H9 (cell line): Measurements from ENCODE around the gene MLKL. TPM values are rescaled to one million over a fixed set of nuclear protein-coding genes. Genes with fewer than 3 reads are reported as not detected.
A peak's percentile ranks its signal among the peaks of the same experiment; 100 is the strongest.

Source experiments
- DNase-seq: peaks from one replicate; pipeline ENCODE4 v3.0.0-alpha.2; 2017
- H2AFZ ChIP-seq: one replicate; pipeline ENCODE4 v1.6.1; 2013; ENCODE audit warnings: mild to moderate bottlenecking, low read length, control low read depth, moderate library complexity
- H2AK5ac ChIP-seq: 2 replicates; pipeline ENCODE4 v1.6.1; 2013; ENCODE audit warnings: low read length, control low read depth, mixed read lengths; ENCODE audit not compliant: insufficient read length
- H2BK120ac ChIP-seq: one replicate; pipeline ENCODE4 v1.6.1; 2013; ENCODE audit warnings: low read depth, mild to moderate bottlenecking, low read length, control low read depth, inconsistent platforms; ENCODE audit not compliant: poor library complexity, severe bottlenecking
- H2BK12ac ChIP-seq: 2 replicates; pipeline ENCODE4 v1.6.1; 2013; ENCODE audit warnings: low read length, control low read depth, mixed read lengths, low read depth; ENCODE audit not compliant: insufficient read length
- H2BK15ac ChIP-seq: 2 replicates; pipeline ENCODE4 v1.6.1; 2013; ENCODE audit warnings: low read depth, low read length, control low read depth
- H2BK20ac ChIP-seq: one replicate; pipeline ENCODE4 v1.6.1; 2013; ENCODE audit warnings: low read depth, mild to moderate bottlenecking, low read length, control low read depth, inconsistent platforms; ENCODE audit not compliant: poor library complexity, severe bottlenecking
- H2BK5ac ChIP-seq: 2 replicates; pipeline ENCODE4 v1.6.1; 2013; ENCODE audit warnings: low read length, control low read depth, mixed read lengths; ENCODE audit not compliant: insufficient read length
- H3K14ac ChIP-seq: 2 replicates; pipeline ENCODE4 v1.6.1; 2013; ENCODE audit warnings: low read length, control low read depth; ENCODE audit not compliant: insufficient read depth
- H3K18ac ChIP-seq: 2 replicates; pipeline ENCODE4 v1.6.1; 2013; ENCODE audit warnings: low read depth, mild to moderate bottlenecking, mixed read lengths, low read length, control low read depth; ENCODE audit not compliant: insufficient read length
- H3K23ac ChIP-seq: 2 replicates; pipeline ENCODE4 v1.6.1; 2013; ENCODE audit warnings: low read length, control low read depth, mixed read lengths, low read depth; ENCODE audit not compliant: insufficient read length
- H3K23me2 ChIP-seq: 2 replicates; pipeline ENCODE4 v1.6.1; 2013; ENCODE audit warnings: low read depth, mild to moderate bottlenecking, mixed read lengths, low read length, control low read depth; ENCODE audit not compliant: insufficient read length, poor library complexity, severe bottlenecking
- H3K27ac ChIP-seq: 2 replicates; pipeline ENCODE4 v1.5.1; 2013; ENCODE audit warnings: low read length, control low read depth, mixed read lengths, low read depth; ENCODE audit not compliant: insufficient read length
- H3K27me3 ChIP-seq: 2 replicates; pipeline ENCODE4 v1.6.1; 2013; ENCODE audit warnings: low read length, control low read depth, inconsistent platforms; ENCODE audit not compliant: insufficient read depth
- H3K4ac ChIP-seq: 2 replicates; pipeline ENCODE4 v1.6.1; 2013; ENCODE audit warnings: low read depth, mild to moderate bottlenecking, control low read depth, inconsistent platforms, low read length, moderate library complexity
- H3K4me1 ChIP-seq: 2 replicates; pipeline ENCODE4 v1.6.1; 2013; ENCODE audit warnings: low read length, control low read depth, inconsistent platforms; ENCODE audit not compliant: insufficient read depth
- H3K4me2 ChIP-seq: 2 replicates; pipeline ENCODE4 v1.6.1; 2013; ENCODE audit warnings: low read length, control low read depth, mixed read lengths; ENCODE audit not compliant: insufficient read length, insufficient read depth
- H3K56ac ChIP-seq: 2 replicates; pipeline ENCODE4 v1.6.1; 2013; ENCODE audit warnings: low read depth, mild to moderate bottlenecking, mixed read lengths, low read length, control low read depth; ENCODE audit not compliant: insufficient read length
- H3K79me1 ChIP-seq: 2 replicates; pipeline ENCODE4 v1.6.1; 2013; ENCODE audit warnings: low read depth, mild to moderate bottlenecking, moderate library complexity, low read length, control low read depth, inconsistent platforms; ENCODE audit not compliant: insufficient read depth, poor library complexity, severe bottlenecking
- H3K79me2 ChIP-seq: 2 replicates; pipeline ENCODE4 v1.6.1; 2013; ENCODE audit warnings: low read length, control low read depth, inconsistent platforms; ENCODE audit not compliant: insufficient read depth
- H3K9ac ChIP-seq: 2 replicates; pipeline ENCODE4 v1.6.1; 2013; ENCODE audit warnings: low read length, control low read depth, mixed read lengths; ENCODE audit not compliant: insufficient read length; ENCODE audit errors: extremely low read depth
- H3K9me3 ChIP-seq: one replicate; pipeline ENCODE4 v1.6.1; 2013; ENCODE audit warnings: low read depth, low read length, inconsistent platforms; ENCODE audit not compliant: control insufficient read depth
- H3T11ph ChIP-seq: one replicate; pipeline ENCODE4 v1.6.1; 2013; ENCODE audit warnings: mild to moderate bottlenecking, low read length, control low read depth, inconsistent platforms
- H4K20me1 ChIP-seq: one replicate; pipeline ENCODE4 v1.6.1; 2013; ENCODE audit not compliant: control insufficient read depth, insufficient read length, insufficient read depth
- H4K5ac ChIP-seq: 2 replicates; pipeline ENCODE4 v1.6.1; 2013; ENCODE audit warnings: low read depth, mild to moderate bottlenecking, mixed read lengths, low read length, control low read depth; ENCODE audit not compliant: insufficient read length
- H4K8ac ChIP-seq: replicated peaks from 2 replicates; pipeline ENCODE4 v1.6.1; 2013; ENCODE audit warnings: low read length, control low read depth, mixed read lengths, low read depth; ENCODE audit not compliant: insufficient read length
- H4K91ac ChIP-seq: 2 replicates; pipeline ENCODE4 v1.6.1; 2013; ENCODE audit warnings: low read depth, mild to moderate bottlenecking, moderate library complexity, mixed read lengths, low read length, control low read depth; ENCODE audit not compliant: insufficient read length
- H3K27ac Mint-ChIP-seq, 3 experiments: 2 replicates in 2 of 3; 3 replicates in 1 of 3; pipeline ENCODE4 v1.8.0; 2020 to 2021; ENCODE audit warnings: mixed read lengths in 3 of 3, mild to moderate bottlenecking in 1 of 3, moderate library complexity in 1 of 3
- H3K27me3 Mint-ChIP-seq: 2 replicates; pipeline ENCODE4 v1.8.0; 2021; ENCODE audit warnings: low read depth, mild to moderate bottlenecking, moderate library complexity, mixed read lengths
- H3K36me3 Mint-ChIP-seq, 3 experiments: 2 replicates in 2 of 3; 3 replicates in 1 of 3; pipeline ENCODE4 v1.8.0; 2020 to 2021; ENCODE audit warnings: low read depth in 3 of 3, mixed read lengths in 3 of 3; ENCODE audit not compliant: insufficient read depth in 1 of 3
- H3K4me1 Mint-ChIP-seq, 2 experiments: 2 replicates each; pipeline ENCODE4 v1.8.0; 2020; ENCODE audit warnings: mixed read lengths in 2 of 2
- H3K4me3 Mint-ChIP-seq, 2 experiments: 2 replicates in 1 of 2; 3 replicates in 1 of 2; pipeline ENCODE4 v1.8.0; 2020 to 2021; ENCODE audit warnings: mild to moderate bottlenecking in 2 of 2, mixed read lengths in 2 of 2, moderate library complexity in 1 of 2
- H3K9me3 Mint-ChIP-seq, 2 experiments: 2 replicates in 1 of 2; 3 replicates in 1 of 2; pipeline ENCODE4 v1.8.0; 2020; ENCODE audit warnings: mild to moderate bottlenecking in 2 of 2, mixed read lengths in 2 of 2, moderate library complexity in 1 of 2
- CTCF ChIP-seq: fragments of 200-600 bp; sonication (generic); conservative IDR thresholded peaks from 3 replicates; pipeline ENCODE4 v1.8.0; 2021; ENCODE audit warnings: antibody characterized with exemption, mild to moderate bottlenecking
- WGBS: extraction: QIAGEN DNeasy Blood & Tissue Kit; methylation state at CpG from one replicate; pipeline ENCODE4 v1.1.7; 2013; ENCODE audit warnings: missing lambda C conversion rate, low lambda C conversion rate, mixed read lengths; ENCODE audit not compliant: insufficient read length; ENCODE audit errors: extremely low coverage; 5-methylcytosine and 5-hydroxymethylcytosine counted together
- total RNA-seq: library from RNA; stranded (reverse); gene quantifications from 2 replicates; pipeline ENCODE4 v1.2.1, GENCODE V29; 2021

MLKL gene
- total RNA-seq, 1 experiment from 2014 or later = 0.37 TPM

- H3K27me3 ChIP-seq = no peaks in the 10 kb centered on the region
- Mint-ChIP-seq H3K4me1 (peaks cover 2 to 12% of the 10 kb centered on the region in 2 experiments), H3K4me3 (no peak overlapping the region; a peak in 1 of 5 replicates)
These were observed 11.3 kb upstream of the MLKL start for GRCh38 chr16:74711938-74712337.

More at GRCh38 chr16:74711938-74712337, 11.3 kb upstream of the MLKL start:
- Histone ChIP-seq H3K56ac (no peak overlapping the region), H4K20me1 (no peaks in the 10 kb centered on the region), H3K4ac (no peak overlapping the region), H2BK12ac (no peak overlapping the region), H3K9ac (no peak overlapping the region), H4K5ac (no peak overlapping the region), H2BK5ac (no peak overlapping the region), H3K79me1 (no peaks in the 10 kb centered on the region), H2AFZ (no peak overlapping the region), H3K4me1 (no peaks in the 10 kb centered on the region), H3K79me2 (no peaks in the 10 kb centered on the region), H2BK15ac (no peak overlapping the region), H3K18ac (no peak overlapping the region), H4K8ac (no peak overlapping the region), H3T11ph (no peak overlapping the region), H3K27ac (no peak overlapping the region), H3K14ac (no peak overlapping the region), H3K9me3 (no peaks in the 10 kb centered on the region), H4K91ac (no peak overlapping the region), H2BK120ac (no peak overlapping the region), H3K23ac (no peak overlapping the region), H2AK5ac (no peak overlapping the region), H3K23me2 (no peaks in the 10 kb centered on the region), H3K4me2 (no peak overlapping the region), H2BK20ac (no peak overlapping the region)
- TF ChIP-seq CTCF = no peak
- peak overlapping the region in 1 of 3 experiments; percentile 48; a peak in 1 of 7 replicates for H3K27ac Mint-ChIP-seq
- no peaks in the 10 kb centered on the region; a peak in 1 of 7 replicates for H3K36me3 Mint-ChIP-seq
- no peak for DNase-seq
- no peaks in the 10 kb centered on the region for H3K9me3 Mint-ChIP-seq
- H3K27me3 Mint-ChIP-seq = peaks cover 8% of the 10 kb centered on the region
- no CpG with 5 or more reads among the region's 12 CpGs for WGBS
